ES-I3 (cell line): ENCODE data around the gene BMPR1A.
"Not testable (repeated sequence)": the region's sequence is repeated elsewhere in the genome, so short reads cannot be mapped to it uniquely, and the experiment has no call there.

Source experiments
- H3K36me3 ChIP-seq: 2 replicates; pipeline ENCODE4 v1.6.1; 2013; ENCODE audit warnings: mild to moderate bottlenecking, low read length, control low read depth, moderate library complexity; ENCODE audit not compliant: insufficient read depth
- H3K4me1 ChIP-seq: 2 replicates; pipeline ENCODE4 v1.6.1; 2013; ENCODE audit warnings: mild to moderate bottlenecking, control low read depth, low read length; ENCODE audit not compliant: insufficient read depth
- H3K9ac ChIP-seq: 2 replicates; pipeline ENCODE4 v1.6.1; 2013; ENCODE audit warnings: low read depth, mild to moderate bottlenecking, low read length, moderate library complexity
- H3K9me3 ChIP-seq: 2 replicates; pipeline ENCODE4 v1.6.1; 2013; ENCODE audit warnings: mild to moderate bottlenecking, low read length, moderate library complexity; ENCODE audit not compliant: control insufficient read depth, insufficient read depth

BMPR1A gene

GRCh38 chr10:86938260-86938659, 181.8 kb downstream of the BMPR1A start:
- H3K9ac ChIP-seq, result no peak overlapping the region

GRCh38 chr10:86940076-86940475, 183.7 kb downstream of the BMPR1A start:
- H3K36me3 ChIP-seq, H3K9ac ChIP-seq, H3K9me3 ChIP-seq, H3K4me1 ChIP-seq: not testable (repeated sequence)

More at GRCh38 chr10:86938260-86938659, 181.8 kb downstream of the BMPR1A start:
- no peaks in the 10 kb centered on the region for H3K36me3 ChIP-seq
- no peaks in the 10 kb centered on the region for H3K9me3 ChIP-seq
- no peaks in the 10 kb centered on the region; the same call in 1 of the 2 replicates for H3K4me1 ChIP-seq

DNA sequence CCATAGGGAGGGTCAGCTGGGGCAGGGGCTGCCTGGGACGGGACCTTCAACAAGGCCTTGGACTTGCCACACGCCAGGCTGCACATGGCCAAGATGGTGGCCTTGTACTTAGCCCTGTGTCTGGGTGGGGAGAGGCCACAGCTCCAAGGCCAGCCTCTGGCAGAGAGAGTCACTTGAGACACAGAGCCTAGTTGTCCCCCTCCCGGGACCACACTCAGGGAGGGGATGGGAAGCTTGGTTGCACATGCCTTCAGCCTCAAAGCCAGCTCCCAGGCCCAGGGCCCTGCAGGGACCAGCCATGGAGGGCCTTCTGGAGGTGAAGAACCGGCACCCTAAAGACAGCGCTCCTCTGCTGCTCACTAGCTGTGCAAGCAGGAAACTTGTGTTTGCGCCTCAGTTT, 184.3 kb downstream of the BMPR1A start:
- Histone ChIP-seq H3K4me1 (peaks cover under 1% of the 10 kb centered on the region; the same call in 1 of the 2 replicates), H3K9ac (no peak overlapping the region), H3K9me3 (no peaks in the 10 kb centered on the region)

DNA sequence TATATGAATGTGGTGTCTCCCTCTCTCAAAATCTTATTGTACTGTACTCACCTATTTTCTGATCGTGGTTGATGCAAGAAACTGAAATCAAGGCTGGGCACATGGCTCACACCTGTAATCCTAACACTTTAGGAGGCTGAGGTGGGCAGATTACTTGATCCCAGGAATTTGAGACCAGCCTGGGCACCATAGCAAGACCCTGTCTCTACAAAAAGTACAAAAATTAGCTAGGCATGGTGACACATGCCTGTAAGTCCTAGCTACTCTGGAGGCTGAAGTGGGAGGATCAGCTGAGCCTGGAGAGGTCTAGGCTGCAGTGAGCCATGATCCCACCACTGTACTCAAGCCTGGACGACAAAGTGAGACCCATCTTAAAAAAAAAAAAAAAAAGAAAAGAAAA, 185.0 kb downstream of the BMPR1A start:
- Histone ChIP-seq H3K9ac (no peak overlapping the region), H3K36me3 (no peaks in the 10 kb centered on the region), H3K9me3 (no peaks in the 10 kb centered on the region), H3K4me1 (peaks cover 4% of the 10 kb centered on the region; the same call in 1 of the 2 replicates)

More for the DNA sequence above, 184.3 kb downstream of the BMPR1A start:
- no peaks in the 10 kb centered on the region for H3K36me3 ChIP-seq

DNA sequence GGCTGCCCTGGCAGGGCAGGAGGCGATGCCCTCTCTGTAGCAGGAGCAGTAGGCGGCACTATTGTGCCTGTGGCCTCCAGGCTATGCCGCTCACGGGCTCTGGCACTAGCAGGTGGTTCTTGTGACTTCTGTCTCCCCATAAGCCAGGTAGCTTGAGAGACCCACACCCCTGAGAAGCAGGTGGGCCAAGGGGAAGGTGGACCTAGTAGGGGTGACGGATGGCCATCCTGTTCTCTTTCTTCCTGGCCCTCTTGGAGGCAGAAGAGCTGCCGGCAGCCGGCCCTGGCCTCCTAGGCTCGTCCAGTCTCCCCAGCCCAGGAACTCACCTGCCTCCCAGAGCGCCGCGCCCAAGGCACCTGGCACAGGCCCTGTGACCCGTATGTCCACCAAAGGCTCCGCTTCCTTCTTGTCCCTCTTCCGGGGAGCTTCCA, 185.6 kb downstream of the BMPR1A start:
- Histone ChIP-seq H3K4me1 (peaks cover 5% of the 10 kb centered on the region; the same call in 1 of the 2 replicates), H3K9me3 (no peaks in the 10 kb centered on the region), H3K9ac (no peak overlapping the region), H3K36me3 (no peaks in the 10 kb centered on the region)

GRCh38 chr10:86942441-86943315, 186.3 kb downstream of the BMPR1A start:
- Histone ChIP-seq H3K9me3 (no peaks in the 10 kb centered on the region), H3K4me1 (peaks cover 7% of the 10 kb centered on the region; the same call in 1 of the 2 replicates), H3K9ac (no peak overlapping the region), H3K36me3 (no peaks in the 10 kb centered on the region)

DNA sequence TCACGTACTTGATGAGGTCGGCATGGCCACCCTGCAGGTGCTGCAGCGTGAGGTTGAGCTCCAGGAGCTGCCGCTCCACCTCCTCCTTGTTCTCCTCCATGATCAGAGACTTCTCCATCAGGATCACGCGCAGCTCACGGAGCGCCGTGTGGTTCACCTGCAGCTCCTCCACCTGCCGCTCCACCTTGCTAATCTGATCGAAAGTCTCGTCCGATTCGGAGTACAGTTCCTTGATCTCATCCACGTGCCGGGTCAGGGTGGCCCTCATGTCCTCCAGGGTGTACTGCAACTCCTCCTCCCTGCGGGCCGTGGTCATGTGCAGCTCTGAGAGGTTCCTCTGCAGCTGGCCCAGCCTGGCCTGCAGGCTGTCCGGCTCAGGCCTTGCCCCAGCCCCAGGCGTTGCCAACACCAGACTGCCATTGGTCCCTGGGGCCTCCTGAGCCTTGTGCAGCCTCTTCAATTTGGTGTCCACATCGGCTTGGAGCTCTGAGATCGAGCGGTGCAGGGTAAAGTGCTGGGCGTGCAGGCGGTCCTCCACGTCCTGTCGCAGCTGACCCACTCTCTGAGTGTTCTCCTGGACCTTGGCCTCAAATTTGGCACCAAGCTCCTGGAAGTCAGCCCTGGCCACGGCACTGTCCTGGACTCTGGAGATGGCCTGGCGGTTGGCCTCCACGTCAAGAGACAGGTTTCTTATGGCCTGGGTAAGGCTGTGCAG, 187.1 kb downstream of the BMPR1A start:
- H3K9me3 ChIP-seq, result no peaks in the 10 kb centered on the region
- H3K36me3 ChIP-seq, result no peaks in the 10 kb centered on the region
- no peak overlapping the region for H3K9ac ChIP-seq
- H3K4me1 ChIP-seq, result peaks cover 7% of the 10 kb centered on the region; the same call in 1 of the 2 replicates

DNA sequence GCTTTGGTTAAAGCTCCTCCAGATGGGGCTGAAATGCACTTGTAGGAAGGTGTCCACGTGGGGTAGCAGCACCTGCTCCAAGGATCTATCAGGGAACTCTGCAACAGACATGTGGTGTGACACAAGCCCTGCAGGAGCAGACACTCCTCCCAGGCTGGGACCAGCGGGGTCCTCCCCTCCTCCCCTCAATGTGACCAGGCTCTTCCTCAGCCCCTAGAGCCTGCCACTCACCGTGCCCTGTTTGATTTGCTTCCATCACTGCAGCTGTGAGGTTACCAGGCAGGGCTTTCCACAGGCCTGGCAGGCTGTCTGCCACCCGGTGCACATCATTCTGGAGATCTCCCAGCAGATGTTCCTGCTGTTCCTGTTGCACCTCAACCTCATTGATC, 187.6 kb downstream of the BMPR1A start:
- Histone ChIP-seq H3K4me1 (peaks cover 7% of the 10 kb centered on the region; the same call in 1 of the 2 replicates), H3K9me3 (no peaks in the 10 kb centered on the region), H3K9ac (no peak overlapping the region), H3K36me3 (no peaks in the 10 kb centered on the region)

DNA sequence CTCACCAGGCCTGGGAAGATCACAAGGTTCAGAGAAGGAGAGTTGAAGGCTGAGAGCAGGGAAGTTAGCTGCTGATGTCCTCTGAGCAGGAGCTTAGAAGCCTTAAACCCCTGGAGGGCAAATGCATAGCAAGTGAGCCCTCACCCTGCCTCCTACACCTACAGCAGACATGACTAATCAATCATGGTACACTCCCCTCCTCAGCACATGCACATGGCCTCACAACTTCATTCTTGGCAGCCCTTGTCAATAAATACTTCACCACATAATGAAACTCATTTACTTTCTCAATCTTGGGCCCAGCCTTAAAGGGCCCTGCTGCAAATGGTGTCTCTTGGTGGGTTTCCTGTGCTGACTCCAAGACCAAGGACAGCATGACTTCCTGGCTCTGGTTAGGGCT, 188.1 kb downstream of the BMPR1A start:
- H3K36me3 ChIP-seq, result no peaks in the 10 kb centered on the region
- H3K4me1 ChIP-seq, result peaks cover 7% of the 10 kb centered on the region; the same call in 1 of the 2 replicates
- H3K9me3 ChIP-seq, result no peaks in the 10 kb centered on the region
- no peak overlapping the region for H3K9ac ChIP-seq

DNA sequence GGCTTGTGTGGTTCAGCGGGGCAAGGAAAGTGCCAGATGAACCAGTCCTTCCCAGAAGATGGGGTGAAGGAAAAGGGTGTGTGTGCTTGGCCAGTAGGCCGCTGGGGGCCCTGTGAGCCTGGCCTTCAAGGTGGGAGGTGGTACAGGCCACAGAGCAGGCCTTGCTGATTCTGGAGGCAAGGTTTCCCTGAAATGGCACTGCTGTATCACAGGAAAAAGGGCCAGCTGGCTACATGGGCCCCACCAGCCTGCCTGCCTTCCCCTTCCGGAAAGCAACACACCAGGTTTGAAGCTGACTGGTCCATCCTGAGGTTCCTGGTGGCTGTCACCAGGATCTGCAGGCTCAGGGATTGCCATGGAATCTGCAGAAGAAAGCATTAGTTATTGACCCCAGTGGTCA, 188.5 kb downstream of the BMPR1A start:
- Histone ChIP-seq H3K9ac (no peak overlapping the region), H3K4me1 (peaks cover 7% of the 10 kb centered on the region; the same call in 1 of the 2 replicates), H3K36me3 (no peaks in the 10 kb centered on the region), H3K9me3 (no peaks in the 10 kb centered on the region)

DNA sequence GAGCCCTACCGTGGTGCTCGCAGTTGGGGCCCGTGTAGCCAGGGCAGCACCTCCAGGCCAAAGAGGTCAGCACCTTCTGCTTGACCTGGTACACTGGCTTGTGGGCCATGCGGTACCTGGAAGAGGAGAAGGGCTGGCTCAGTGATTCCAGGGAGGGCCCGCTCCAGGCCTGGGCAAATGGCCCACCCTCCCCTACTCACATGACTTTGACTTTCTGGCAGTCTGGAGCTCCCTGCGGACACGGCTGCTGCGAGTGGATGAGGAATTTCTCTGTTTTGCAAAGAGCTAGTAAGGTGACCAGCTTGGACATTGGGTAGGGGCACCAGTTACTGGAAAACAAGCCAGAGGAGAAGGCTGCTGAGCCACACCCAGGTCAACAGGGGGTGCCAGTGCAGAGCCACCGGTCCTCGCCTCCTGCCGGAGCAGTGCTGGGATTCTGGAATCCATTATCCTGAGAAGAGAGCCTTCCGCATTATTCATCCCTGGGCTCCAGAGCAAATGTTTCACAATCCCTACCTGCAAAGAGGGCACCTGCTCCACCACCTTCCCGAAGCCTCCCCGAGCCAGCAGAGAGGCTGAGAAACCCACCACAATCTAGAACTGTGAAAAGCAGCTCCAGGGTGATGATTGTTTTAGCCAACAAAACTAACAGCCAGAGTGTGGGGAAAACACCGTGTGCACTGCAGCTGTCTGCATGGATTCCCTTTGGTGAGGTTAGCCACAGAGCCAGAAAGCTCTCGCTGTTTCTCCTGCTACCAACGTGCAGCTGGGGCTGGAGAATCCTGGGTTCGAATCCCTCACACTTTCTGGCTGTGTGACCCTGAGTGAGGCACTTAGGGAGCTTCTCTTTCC, 189.2 kb downstream of the BMPR1A start:
- Histone ChIP-seq H3K9ac (no peak overlapping the region), H3K4me1 (peaks cover 7% of the 10 kb centered on the region; the same call in 1 of the 2 replicates), H3K36me3 (no peaks in the 10 kb centered on the region), H3K9me3 (no peaks in the 10 kb centered on the region)

DNA sequence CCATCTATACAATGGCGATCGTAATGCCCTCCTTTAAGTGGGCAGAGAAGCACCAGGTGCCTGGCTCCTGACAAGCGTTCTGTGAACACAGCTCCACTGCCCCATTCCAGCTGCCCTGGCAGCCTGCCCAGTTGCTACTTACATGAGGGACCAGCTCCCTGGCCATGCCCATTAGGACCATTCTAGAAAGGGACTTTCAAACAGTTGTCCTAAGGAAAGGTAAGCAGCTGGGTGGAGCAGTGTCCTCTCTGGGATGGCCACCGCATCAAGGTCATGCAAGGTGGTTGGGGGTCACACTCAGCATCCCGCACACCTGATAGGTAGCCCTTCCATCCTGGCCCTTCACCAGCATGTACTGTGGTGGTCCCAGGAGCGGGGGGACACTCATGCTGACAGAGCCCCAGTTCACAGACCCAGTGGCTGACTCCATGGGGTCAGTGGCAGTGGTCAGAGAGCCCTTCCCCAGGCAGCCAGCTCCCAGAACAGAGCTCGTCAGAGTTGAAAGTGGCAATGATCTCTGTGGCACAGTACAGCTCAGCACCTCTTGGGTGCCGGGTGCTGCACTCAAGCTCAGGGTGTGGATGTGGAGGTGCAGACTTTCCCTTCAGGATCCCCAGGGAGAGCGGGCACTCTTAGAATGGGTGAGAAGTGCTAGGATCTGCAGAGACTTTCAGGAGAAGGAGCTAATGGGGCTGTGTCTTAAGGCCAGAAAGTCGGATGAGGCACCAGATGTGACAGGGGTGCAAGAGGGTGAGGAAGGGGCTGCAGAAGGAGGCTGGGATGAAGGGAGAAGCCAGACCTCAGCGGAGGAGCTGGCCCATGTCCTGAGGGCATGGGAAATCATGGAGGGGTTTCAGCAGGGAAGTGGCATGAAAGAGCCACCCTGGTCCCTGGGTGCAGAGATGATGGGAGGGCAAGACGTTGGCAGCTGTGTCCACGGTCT, 190.1 kb downstream of the BMPR1A start:
- Histone ChIP-seq H3K36me3 (no peaks in the 10 kb centered on the region), H3K9me3 (no peaks in the 10 kb centered on the region), H3K9ac (no peak overlapping the region), H3K4me1 (peaks cover 7% of the 10 kb centered on the region; the same call in 1 of the 2 replicates)

GRCh38 chr10:86947806-86948205, 191.4 kb downstream of the BMPR1A start:
- not testable (repeated sequence) for H3K4me1 ChIP-seq, H3K9me3 ChIP-seq, H3K9ac ChIP-seq, H3K36me3 ChIP-seq
